MM.1S (cell line): ENCODE results near the gene LMNTD2.

Experiments used
- DNase-seq: peaks from one replicate; pipeline ENCODE4 v3.0.0-alpha.2; 2015
- H2AFZ ChIP-seq: fragments of 300-600 bp; sonication (generic); 2 replicates; pipeline ENCODE4 v1.6.0; 2016; ENCODE audit warnings: antibody characterized with exemption, low read length
- H3F3A ChIP-seq: fragments of 300-600 bp; sonication (generic); 2 replicates; pipeline ENCODE4 v1.6.1; 2016; ENCODE audit warnings: mild to moderate bottlenecking, antibody characterized with exemption, low read length, moderate library complexity, mixed read lengths; ENCODE audit not compliant: insufficient read depth
- H3K27ac ChIP-seq: fragments of 300-600 bp; sonication (generic); 2 replicates; pipeline ENCODE4 v1.5.1; 2016; ENCODE audit warnings: mild to moderate bottlenecking, low read length
- H3K27me3 ChIP-seq: fragments of 300-600 bp; sonication (generic); replicated peaks from 2 replicates; pipeline ENCODE4 v1.6.0; 2016; ENCODE audit warnings: low read length; ENCODE audit not compliant: insufficient read depth
- H3K36me3 ChIP-seq: fragments of 300-600 bp; sonication (generic); replicated peaks from 2 replicates; pipeline ENCODE4 v1.6.1; 2016; ENCODE audit warnings: mild to moderate bottlenecking, low read length, mixed read lengths; ENCODE audit not compliant: insufficient read depth
- H3K4me1 ChIP-seq: fragments of 300-600 bp; sonication (generic); 2 replicates; pipeline ENCODE4 v1.6.1; 2016; ENCODE audit warnings: low read length, mixed read lengths
- H3K4me2 ChIP-seq: fragments of 300-600 bp; sonication (generic); 2 replicates; pipeline ENCODE4 v1.6.0; 2016; ENCODE audit warnings: low read depth, low read length
- H3K4me3 ChIP-seq: fragments of 300-600 bp; sonication (generic); 2 replicates; pipeline ENCODE4 v1.5.1; 2016; ENCODE audit warnings: low read length, mixed read lengths
- H3K79me2 ChIP-seq: fragments of 300-600 bp; sonication (generic); 2 replicates; pipeline ENCODE4 v1.6.1; 2016; ENCODE audit warnings: mixed run types, low read length, mixed read lengths
- H3K9ac ChIP-seq: fragments of 300-600 bp; sonication (generic); 2 replicates; pipeline ENCODE4 v1.6.1; 2016; ENCODE audit warnings: low read length, mixed read lengths
- H3K9me2 ChIP-seq: fragments of 300-600 bp; sonication (generic); replicated peaks from 2 replicates; pipeline ENCODE4 v1.6.1; 2016; ENCODE audit warnings: mild to moderate bottlenecking, low read length, mixed read lengths; ENCODE audit not compliant: insufficient read depth
- H3K9me3 ChIP-seq: fragments of 300-600 bp; sonication (generic); replicated peaks from 2 replicates; pipeline ENCODE4 v1.6.1; 2016; ENCODE audit warnings: mild to moderate bottlenecking, low read length, mixed read lengths; ENCODE audit not compliant: insufficient read depth
- H4K20me1 ChIP-seq: fragments of 300-600 bp; sonication (generic); 2 replicates; pipeline ENCODE4 v1.6.1; 2016; ENCODE audit warnings: mild to moderate bottlenecking, low read length, moderate library complexity, mixed read lengths; ENCODE audit not compliant: insufficient read depth
- CTCF ChIP-seq: fragments of 300-600 bp; sonication (generic); IDR thresholded peaks from 2 replicates; pipeline ENCODE4 v1.5.1; 2016; ENCODE audit warnings: antibody characterized with exemption, low read length, mixed read lengths
- EZH2 ChIP-seq: fragments of 300-600 bp; sonication (generic); optimal IDR thresholded peaks from 2 replicates; pipeline ENCODE3; 2017; ENCODE audit warnings: low read depth, mild to moderate bottlenecking, antibody characterized with exemption, low read length, mixed read lengths
- EZH2phosphoT487 ChIP-seq: fragments of 300-600 bp; sonication (generic); IDR thresholded peaks from 2 replicates; pipeline ENCODE4 v1.6.1; 2018; ENCODE audit warnings: antibody characterized with exemption, low read length

Gene LMNTD2

GRCh38 chr11:605286-606129 lies 45.0 kb upstream of the LMNTD2 start:
- H3K27me3 ChIP-seq: no peaks in the 10 kb centered on the region
- H3K9ac ChIP-seq: no peak overlapping the region
- no peak for DNase-seq
- H3K9me3 ChIP-seq: no peaks in the 10 kb centered on the region
- H3K4me2 ChIP-seq: no peak overlapping the region
- peaks cover 15% of the 10 kb centered on the region; the same call in 1 of the 2 replicates for H3K36me3 ChIP-seq
- peaks cover 25% of the 10 kb centered on the region for H3K79me2 ChIP-seq
- H3K9me2 ChIP-seq: no peaks in the 10 kb centered on the region
- no peak overlapping the region for H2AFZ ChIP-seq
- no peak overlapping the region for H3K4me3 ChIP-seq
- no peaks in the 10 kb centered on the region for H3F3A ChIP-seq
- H3K27ac ChIP-seq: no peak overlapping the region
- TF ChIP-seq EZH2: no peak
- no peak for TF ChIP-seq EZH2phosphoT487
- no peak for TF ChIP-seq CTCF
- no peaks in the 10 kb centered on the region for H3K4me1 ChIP-seq
- H4K20me1 ChIP-seq: no peaks in the 10 kb centered on the region

- no peak for TF ChIP-seq EZH2
- no peak for TF ChIP-seq EZH2phosphoT487
- TF ChIP-seq CTCF: no peak
- Histone ChIP-seq H3K9ac (no peak overlapping the region), H3K4me1 (no peaks in the 10 kb centered on the region), H3F3A (no peaks in the 10 kb centered on the region), H3K27ac (no peak overlapping the region), H3K36me3 (peaks cover 20% of the 10 kb centered on the region; the same call in 1 of the 2 replicates), H3K9me3 (no peaks in the 10 kb centered on the region), H3K9me2 (no peaks in the 10 kb centered on the region), H3K4me3 (no peak overlapping the region), H2AFZ (no peak overlapping the region), H3K4me2 (no peak overlapping the region), H3K79me2 (peaks cover 32% of the 10 kb centered on the region), H3K27me3 (no peaks in the 10 kb centered on the region), H4K20me1 (no peaks in the 10 kb centered on the region)
- no peak for DNase-seq
Observed at GRCh38 chr11:603154-603553, 42.6 kb upstream of the LMNTD2 start.

- H3K9ac ChIP-seq: no peak overlapping the region
- H3K9me3 ChIP-seq: no peaks in the 10 kb centered on the region
- H3K4me2 ChIP-seq: no peak overlapping the region
- peaks cover 41% of the 10 kb centered on the region for H3K79me2 ChIP-seq
- no peaks in the 10 kb centered on the region for H3K4me1 ChIP-seq
- H2AFZ ChIP-seq: no peak overlapping the region
- no peaks in the 10 kb centered on the region for H4K20me1 ChIP-seq
- H3K36me3 ChIP-seq: peaks cover 17% of the 10 kb centered on the region
- H3K4me3 ChIP-seq: no peak overlapping the region
- no peak for TF ChIP-seq EZH2phosphoT487
- TF ChIP-seq CTCF: no peak
- no peak for TF ChIP-seq EZH2
- H3K9me2 ChIP-seq: no peaks in the 10 kb centered on the region
- no peak overlapping the region for H3K27ac ChIP-seq
- no peaks in the 10 kb centered on the region for H3K27me3 ChIP-seq
- no peaks in the 10 kb centered on the region for H3F3A ChIP-seq
- DNase-seq: no peak
Observed at GRCh38 chr11:601573-602245, 41.2 kb upstream of the LMNTD2 start.
